GM19463 (cell line): ENCODE measurements around the gene USP21.

ENCODE experiments used
- ATAC-seq: cut with Tn5 transposase; IDR thresholded peaks from one replicate; pipeline ENCODE4 v1.9.1; 2021; ENCODE audit warnings: mild to moderate bottlenecking, moderate library complexity; ENCODE audit not compliant: unreplicated experiment

Gene USP21

GRCh38 chr1:161132410-161133219 lies 26.7 kb upstream of the USP21 start, which contains the start of gene DEDD:
Gene DEDD, minus strand, starts transcription at chr1:161132667. Its CDS starts 8,205 bp downstream, at chr1:161124462.
- peak; percentile 94 for ATAC-seq

- no peak for ATAC-seq
Measured at GRCh38 chr1:161133220-161133740, 26.0 kb upstream of the USP21 start.

- no peak for ATAC-seq
Measured at GRCh38 chr1:161137881-161138280, 21.4 kb upstream of the USP21 start.

- no peak for ATAC-seq
Measured at GRCh38 chr1:161138431-161138830, 20.9 kb upstream of the USP21 start.

GRCh38 chr1:161139766-161140165 lies 19.5 kb upstream of the USP21 start:
- no peak for ATAC-seq

GRCh38 chr1:161140755-161141400 lies 18.4 kb upstream of the USP21 start:
- no peak for ATAC-seq

- ATAC-seq, result no peak
Measured at GRCh38 chr1:161145832-161146231, 13.5 kb upstream of the USP21 start.

GRCh38 chr1:161153176-161153575 lies 6.1 kb upstream of the USP21 start:
- ATAC-seq, result no peak

- peak; percentile 95 for ATAC-seq
Measured at GRCh38 chr1:161153682-161154337, 5.5 kb upstream of the USP21 start, which contains the start of gene UFC1. Gene UFC1, plus strand, starts transcription at chr1:161153978. Its CDS starts 20 bp downstream, at chr1:161153998.

- no peak for ATAC-seq
Measured at GRCh38 chr1:161157867-161158266, 1.4 kb upstream of the USP21 start.

- no peak for ATAC-seq
Measured at GRCh38 chr1:161158316-161159010, 837 bp upstream of the USP21 start.

GRCh38 chr1:161159913-161160243 lies 578 bp downstream of the USP21 start:
- no peak for ATAC-seq

GRCh38 chr1:161160671-161161145 lies 1.4 kb downstream of the USP21 start:
- no peak for ATAC-seq

- ATAC-seq, result no peak
Measured at GRCh38 chr1:161161652-161162051, 2.4 kb downstream of the USP21 start.

- ATAC-seq, result no peak
Measured at GRCh38 chr1:161162052-161162451, 2.8 kb downstream of the USP21 start.

- ATAC-seq, result no peak
Measured at GRCh38 chr1:161162806-161163205, 3.5 kb downstream of the USP21 start.

GRCh38 chr1:161163793-161164192 lies 4.5 kb downstream of the USP21 start:
- no peak for ATAC-seq

- no peak for ATAC-seq
Measured at GRCh38 chr1:161164901-161165610, 5.8 kb downstream of the USP21 start.

- ATAC-seq, result peak; percentile 95
Measured at GRCh38 chr1:161165742-161166668, 6.7 kb downstream of the USP21 start, which contains the start of gene PPOX. Gene PPOX, plus strand, starts transcription at chr1:161166426. Its CDS starts 422 bp downstream, at chr1:161166848.
